Measurements from ENCODE around the gene CBX8.
"Not testable (repeated sequence)": the region's sequence is repeated elsewhere in the genome, so short reads cannot be mapped to it uniquely, and the experiment has no call there.

The CBX8 gene

GRCh38 chr17:79779084-79779529 is 17.8 kb downstream of the CBX8 start:
- no peak for DNase-seq (ENCODE audit: low spot score)

- peak; percentile 52 for DNase-seq (ENCODE audit: low spot score)
Observed at GRCh38 chr17:79778504-79779083, 18.3 kb downstream of the CBX8 start.

- DNase-seq (ENCODE audit: low spot score), result peak; percentile 62
Observed at GRCh38 chr17:79777894-79778503, 18.9 kb downstream of the CBX8 start, which contains the start of gene CBX2. TSS of gene CBX2 (plus strand) at chr17:79778148. CDS start at chr17:79778236, 88 bp downstream.

GRCh38 chr17:79777120-79777893 is 19.6 kb downstream of the CBX8 start:
- DNase-seq (ENCODE audit: low spot score), result peak; percentile 64

- no peak for DNase-seq (ENCODE audit: low spot score)
Observed at GRCh38 chr17:79776376-79777119, 20.3 kb downstream of the CBX8 start.

GRCh38 chr17:79775632-79776031 is 21.2 kb downstream of the CBX8 start:
- no peak for DNase-seq (ENCODE audit: low spot score)

GRCh38 chr17:79774561-79774975 is 22.3 kb downstream of the CBX8 start:
- DNase-seq (ENCODE audit: low spot score), result no peak

GRCh38 chr17:79772726-79773125 is 24.2 kb downstream of the CBX8 start:
- not testable (repeated sequence) for DNase-seq (ENCODE audit: low spot score)

GRCh38 chr17:79771276-79771675 is 25.6 kb downstream of the CBX8 start:
- no peak for DNase-seq (ENCODE audit: low spot score)

- no peak for DNase-seq (ENCODE audit: low spot score)
Observed at GRCh38 chr17:79769570-79770506, 27.0 kb downstream of the CBX8 start.

- no peak for DNase-seq (ENCODE audit: low spot score)
Observed at GRCh38 chr17:79765708-79766107, 31.2 kb downstream of the CBX8 start.

GRCh38 chr17:79761894-79762589 is 34.8 kb downstream of the CBX8 start:
- no peak for DNase-seq (ENCODE audit: low spot score)

GRCh38 chr17:79760197-79760906 is 36.5 kb downstream of the CBX8 start:
- no peak for DNase-seq (ENCODE audit: low spot score)

- no peak for DNase-seq (ENCODE audit: low spot score)
Observed at GRCh38 chr17:79758271-79758670, 38.6 kb downstream of the CBX8 start.

- no peak for DNase-seq (ENCODE audit: low spot score)
Observed at GRCh38 chr17:79757140-79757745, 39.6 kb downstream of the CBX8 start.

GRCh38 chr17:79755591-79755990 is 41.3 kb downstream of the CBX8 start:
- DNase-seq (ENCODE audit: low spot score), result no peak

GRCh38 chr17:79754903-79755302 is 42.0 kb downstream of the CBX8 start:
- DNase-seq (ENCODE audit: low spot score), result not testable (repeated sequence)

GRCh38 chr17:79754370-79754769 is 42.5 kb downstream of the CBX8 start:
- DNase-seq (ENCODE audit: low spot score), result no peak

GRCh38 chr17:79752175-79752574 is 44.7 kb downstream of the CBX8 start:
- no peak for DNase-seq (ENCODE audit: low spot score)

Data from SK-N-DZ (cell line).